ENCODE results near the gene SRGAP2. TPM values are rescaled to one million over a fixed set of nuclear protein-coding genes. Genes with fewer than 3 reads are reported as not detected.

The SRGAP2 gene
- polyA plus RNA-seq, 1 donor from 2014 or later: 47.6 TPM

Other genes with a start within 250 kb of the SRGAP2 start
- 1.2 TPM for gene RAB7B, start 200.1 kb upstream of the SRGAP2 start, polyA plus RNA-seq (ENCODE audit: insufficient read depth, low read depth, low replicate concordance)
- gene CTSE, start 179.6 kb upstream of the SRGAP2 start, polyA plus RNA-seq (ENCODE audit: insufficient read depth, low read depth, low replicate concordance): not detected
- gene RHEX, start 150.4 kb upstream of the SRGAP2 start, polyA plus RNA-seq (ENCODE audit: insufficient read depth, low read depth, low replicate concordance): not detected
- gene AVPR1B, start 86.2 kb upstream of the SRGAP2 start, polyA plus RNA-seq (ENCODE audit: insufficient read depth, low read depth, low replicate concordance): 0.70 TPM
- gene FAM72A, start 702 bp upstream of the SRGAP2 start, polyA plus RNA-seq (ENCODE audit: insufficient read depth, low read depth, low replicate concordance): 10.6 TPM